ENCODE data around the gene RAB40C. TPM values are rescaled to one million over a fixed set of nuclear protein-coding genes. Genes with fewer than 3 reads are reported as not detected.
A peak's percentile ranks its signal among the peaks of the same experiment; 100 is the strongest.

The RAB40C gene
- total and polyA plus RNA-seq, 9 of the 15 experiments (the other 6 are each of a cell fraction or from before 2014, with no cell fraction given), result 0.17 to 23.4 (median 8.7) TPM

DNA sequence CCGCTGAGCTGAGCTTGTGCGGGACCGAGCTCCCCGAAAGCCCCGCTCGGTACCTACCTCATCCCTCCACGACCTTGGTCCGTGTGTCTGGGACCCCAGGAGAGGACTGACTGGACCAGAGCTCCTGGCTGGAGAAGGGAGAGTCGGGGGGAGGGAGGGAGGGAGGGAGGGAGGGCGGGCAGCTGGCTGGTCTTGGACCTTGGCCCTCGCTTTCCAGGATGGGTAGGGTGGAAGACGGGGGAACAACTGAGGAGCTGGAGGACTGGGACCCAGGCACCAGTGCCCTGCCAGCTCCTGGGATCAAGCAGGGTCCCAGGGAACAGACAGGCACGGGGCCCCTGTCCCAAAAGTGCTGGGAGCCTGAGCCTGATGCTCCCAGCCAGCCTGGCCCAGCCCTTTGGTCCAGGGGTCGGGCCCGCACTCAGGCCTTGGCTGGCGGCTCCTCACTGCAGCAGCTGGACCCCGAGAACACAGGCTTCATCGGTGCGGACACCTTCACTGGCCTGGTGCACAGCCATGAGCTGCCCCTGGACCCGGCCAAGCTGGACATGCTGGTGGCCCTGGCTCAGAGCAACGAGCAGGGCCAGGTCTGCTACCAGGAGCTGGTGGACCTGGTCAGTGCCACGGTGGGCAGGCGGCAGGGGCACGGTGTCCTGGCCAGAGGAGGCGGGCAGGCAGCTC, 86.2 kb downstream of the RAB40C start:
- H2AFZ ChIP-seq (ENCODE audit: low read depth, low read length), result peak overlapping the region; percentile 65
- 47% methylated on average over 17 of the region's 25 CpGs for WGBS (ENCODE audit: insufficient coverage, low coverage, missing lambda C conversion rate)
- H4K20me1 ChIP-seq (replicated peaks; ENCODE audit: control insufficient read depth, insufficient read depth, low read length), result peaks cover 8% of the 10 kb centered on the region; the same call in 1 of the 2 replicates
- no peak for ATAC-seq
- no TSS peak for BruUV-seq (replicated peaks)
- peaks cover 22 to 96% of the 10 kb centered on the region in 2 experiments for H3K4me1 ChIP-seq (replicated peaks in 1 of 2; ENCODE audit: control insufficient read depth in 2 of 2, insufficient read depth in 2 of 2, low read length in 2 of 2)
- no peaks in the 10 kb centered on the region for H3K27me3 ChIP-seq (ENCODE audit: control insufficient read depth in 2 of 2, insufficient read depth in 2 of 2, low read length in 2 of 2)
- no peaks in the 10 kb centered on the region for H3K9me3 ChIP-seq (replicated peaks; ENCODE audit: control insufficient read depth, insufficient read depth, low read depth, low read length)
- H3K4me3 ChIP-seq, result peak overlapping the region; percentile 52
- intact Hi-C loops (cut with micrococcal nuclease), result loop anchor here (5.0 kb wide), 1 partner anchor 39 kb away; the partner anchor contains the start of gene METTL26
- CTCF ChIA-PET (ENCODE audit: low intra/inter-chr PET ratio), result no interaction called here
- DNase-seq (ENCODE audit: extremely low read depth in 1 of 4, low spot score in 3 of 4), result no peak
- H3K9ac ChIP-seq (ENCODE audit: insufficient read depth in 1 of 2, low read depth in 2 of 2, low read length in 2 of 2), result peak overlapping the region; percentile 32 to 93; a peak in 3 of 4 replicates
- POLR2A ChIA-PET, result interaction anchor here (0.7 to 1.7 kb wide), 6 partner anchors 8 to 280 kb away, joined by 3 to 6 read pairs (median 4); partner anchors contain the start of gene JMJD8
- in situ Hi-C loops (cut with MboI), result loop anchor here (10.0 kb wide), 1 partner anchor 281 kb away; the partner anchor contains the start of gene NME4
- H3K4me2 ChIP-seq (ENCODE audit: insufficient read depth, low read length), result peak overlapping the region; percentile 79
- FAIRE-seq, result no peak
- no peaks in the 10 kb centered on the region for H3K9me1 ChIP-seq (ENCODE audit: control insufficient read depth, insufficient read depth, low read length)
- H3K36me3 ChIP-seq (ENCODE audit: control insufficient read depth, insufficient read depth, low read length), result peaks cover 43% of the 10 kb centered on the region
- peaks cover 14% of the 10 kb centered on the region for H3K79me2 ChIP-seq (ENCODE audit: control insufficient read depth, insufficient read depth, low read length)
- peak overlapping the region; percentile 72; the same call in 2 of the 3 replicates for H3K27ac ChIP-seq (ENCODE audit: extremely low read depth, low read depth, low read length)
- TF ChIP-seq, protein P1, sequence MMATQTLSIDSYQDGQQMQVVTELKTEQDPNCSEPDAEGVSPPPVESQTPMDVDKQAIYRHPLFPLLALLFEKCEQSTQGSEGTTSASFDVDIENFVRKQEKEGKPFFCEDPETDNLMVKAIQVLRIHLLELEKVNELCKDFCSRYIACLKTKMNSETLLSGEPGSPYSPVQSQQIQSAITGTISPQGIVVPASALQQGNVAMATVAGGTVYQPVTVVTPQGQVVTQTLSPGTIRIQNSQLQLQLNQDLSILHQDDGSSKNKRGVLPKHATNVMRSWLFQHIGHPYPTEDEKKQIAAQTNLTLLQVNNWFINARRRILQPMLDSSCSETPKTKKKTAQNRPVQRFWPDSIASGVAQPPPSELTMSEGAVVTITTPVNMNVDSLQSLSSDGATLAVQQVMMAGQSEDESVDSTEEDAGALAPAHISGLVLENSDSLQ (IDR thresholded peaks at IDR 0.05), result no peak
- TF ChIP-seq CREB1 (IDR thresholded peaks at IDR 0.05), result no peak
- no peak for TF ChIP-seq CREB1 (CRISPR knock-in tag; IDR thresholded peaks at IDR 0.05)
- TF ChIP-seq ZNF263 (CRISPR knock-in tag; IDR thresholded peaks at IDR 0.05; ENCODE audit: borderline replicate concordance), result no peak
- TF ChIP-seq RBM14 (IDR thresholded peaks at IDR 0.05; ENCODE audit: borderline replicate concordance, insufficient read depth, low read depth, low read length), result 0 out of 2 replicates have a peak, but pooled peaks have one; percentile 47
- peak; percentile 71 for TF ChIP-seq FIP1L1 (IDR thresholded peaks at IDR 0.05; ENCODE audit: low read depth, low read length, poor library complexity, severe bottlenecking)
- TF ChIP-seq, protein P2, sequence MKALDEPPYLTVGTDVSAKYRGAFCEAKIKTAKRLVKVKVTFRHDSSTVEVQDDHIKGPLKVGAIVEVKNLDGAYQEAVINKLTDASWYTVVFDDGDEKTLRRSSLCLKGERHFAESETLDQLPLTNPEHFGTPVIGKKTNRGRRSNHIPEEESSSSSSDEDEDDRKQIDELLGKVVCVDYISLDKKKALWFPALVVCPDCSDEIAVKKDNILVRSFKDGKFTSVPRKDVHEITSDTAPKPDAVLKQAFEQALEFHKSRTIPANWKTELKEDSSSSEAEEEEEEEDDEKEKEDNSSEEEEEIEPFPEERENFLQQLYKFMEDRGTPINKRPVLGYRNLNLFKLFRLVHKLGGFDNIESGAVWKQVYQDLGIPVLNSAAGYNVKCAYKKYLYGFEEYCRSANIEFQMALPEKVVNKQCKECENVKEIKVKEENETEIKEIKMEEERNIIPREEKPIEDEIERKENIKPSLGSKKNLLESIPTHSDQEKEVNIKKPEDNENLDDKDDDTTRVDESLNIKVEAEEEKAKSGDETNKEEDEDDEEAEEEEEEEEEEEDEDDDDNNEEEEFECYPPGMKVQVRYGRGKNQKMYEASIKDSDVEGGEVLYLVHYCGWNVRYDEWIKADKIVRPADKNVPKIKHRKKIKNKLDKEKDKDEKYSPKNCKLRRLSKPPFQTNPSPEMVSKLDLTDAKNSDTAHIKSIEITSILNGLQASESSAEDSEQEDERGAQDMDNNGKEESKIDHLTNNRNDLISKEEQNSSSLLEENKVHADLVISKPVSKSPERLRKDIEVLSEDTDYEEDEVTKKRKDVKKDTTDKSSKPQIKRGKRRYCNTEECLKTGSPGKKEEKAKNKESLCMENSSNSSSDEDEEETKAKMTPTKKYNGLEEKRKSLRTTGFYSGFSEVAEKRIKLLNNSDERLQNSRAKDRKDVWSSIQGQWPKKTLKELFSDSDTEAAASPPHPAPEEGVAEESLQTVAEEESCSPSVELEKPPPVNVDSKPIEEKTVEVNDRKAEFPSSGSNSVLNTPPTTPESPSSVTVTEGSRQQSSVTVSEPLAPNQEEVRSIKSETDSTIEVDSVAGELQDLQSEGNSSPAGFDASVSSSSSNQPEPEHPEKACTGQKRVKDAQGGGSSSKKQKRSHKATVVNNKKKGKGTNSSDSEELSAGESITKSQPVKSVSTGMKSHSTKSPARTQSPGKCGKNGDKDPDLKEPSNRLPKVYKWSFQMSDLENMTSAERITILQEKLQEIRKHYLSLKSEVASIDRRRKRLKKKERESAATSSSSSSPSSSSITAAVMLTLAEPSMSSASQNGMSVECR (CRISPR knock-in tag; IDR thresholded peaks at IDR 0.05), result 0 out of 2 replicates have a peak, but pooled peaks have one; percentile 10
- 0 out of 2 replicates have a peak, but pooled peaks have one; percentile 6 for TF ChIP-seq KAT7 (CRISPR knock-in tag; IDR thresholded peaks at IDR 0.05; ENCODE audit: borderline replicate concordance)
- TF ChIP-seq SREBF2 (CRISPR knock-in tag; IDR thresholded peaks at IDR 0.05), result no peak
